Liver (tissue), 9 donors: ENCODE data around the gene MVP. TPM values are rescaled to one million over a fixed set of nuclear protein-coding genes. Genes with fewer than 3 reads are reported as not detected.

Experiments used
- DNase-seq: peaks from one replicate; pipeline ENCODE4 v3.0.0-alpha.2; 2017; ENCODE audit warnings: low spot score
- H3K27ac ChIP-seq, 2 donors: one replicate each; pipeline ENCODE4 v1.7.0; 2013; ENCODE audit warnings: inconsistent platforms in 2 of 2, low read length in 2 of 2, control low read depth in 1 of 2, low read depth in 1 of 2, mild to moderate bottlenecking in 1 of 2
- H3K27me3 ChIP-seq, 4 donors: one replicate each; pipeline versions ENCODE4 v1.6.1 to v1.7.0; 2013; ENCODE audit warnings: low read length in 3 of 4, inconsistent platforms in 1 of 4, mild to moderate bottlenecking in 1 of 4, moderate library complexity in 1 of 4; ENCODE audit not compliant: control insufficient read depth in 4 of 4, insufficient read depth in 4 of 4
- H3K36me3 ChIP-seq, 4 donors: one replicate each; pipeline versions ENCODE4 v1.6.1 to v1.7.0; 2013; ENCODE audit warnings: low read length in 3 of 4, mild to moderate bottlenecking in 3 of 4, low read depth in 1 of 4, moderate library complexity in 1 of 4; ENCODE audit not compliant: control insufficient read depth in 4 of 4, insufficient read depth in 3 of 4
- H3K4me1 ChIP-seq, 4 donors: one replicate each; pipeline versions ENCODE4 v1.6.1 to v1.7.0; 2013; ENCODE audit warnings: low read length in 3 of 4, mild to moderate bottlenecking in 3 of 4, moderate library complexity in 1 of 4; ENCODE audit not compliant: control insufficient read depth in 4 of 4, insufficient read depth in 4 of 4
- H3K4me3 ChIP-seq, 3 donors: one replicate each; pipeline versions ENCODE4 v1.6.1 to v1.7.0; 2013; ENCODE audit warnings: low read length in 3 of 3, control low read depth in 1 of 3, low read depth in 1 of 3, mild to moderate bottlenecking in 1 of 3
- H3K9ac ChIP-seq, 2 donors: one replicate each; pipeline ENCODE4 v1.7.0; 2013; ENCODE audit warnings: low read length in 2 of 2, mild to moderate bottlenecking in 2 of 2, moderate library complexity in 2 of 2, control low read depth in 1 of 2, low read depth in 1 of 2
- H3K9me3 ChIP-seq, 4 donors: one replicate each; pipeline versions ENCODE4 v1.6.1 to v1.7.0; 2013; ENCODE audit warnings: low read length in 3 of 4; ENCODE audit not compliant: control insufficient read depth in 4 of 4
- ATF3 ChIP-seq: IDR thresholded peaks from 2 replicates; pipeline ENCODE4 v1.6.1; 2016; ENCODE audit warnings: antibody characterized with exemption
- CTCF ChIP-seq: fragments of 150-350 bp; IDR thresholded peaks from 2 replicates; pipeline ENCODE4 v1.5.1; 2017; ENCODE audit warnings: improper control_type of control experiment, low read depth, low read length; ENCODE audit not compliant: missing input control
- EGR1 ChIP-seq, 2 donors: IDR thresholded peaks; 2 replicates each; pipeline ENCODE4 v1.6.1; 2016 to 2018; ENCODE audit warnings: antibody characterized with exemption in 2 of 2, low read depth in 2 of 2
- FOXA1 ChIP-seq: IDR thresholded peaks from 2 replicates; pipeline ENCODE4 v1.6.1; 2016; ENCODE audit warnings: antibody characterized with exemption
- FOXA2 ChIP-seq: IDR thresholded peaks from 2 replicates; pipeline ENCODE4 v1.6.1; 2016; ENCODE audit warnings: antibody characterized with exemption
- HNF4A ChIP-seq, 2 donors: conservative IDR thresholded peaks; 2 replicates each; pipeline ENCODE4 v1.6.1; 2016; ENCODE audit warnings: antibody characterized with exemption in 2 of 2, mild to moderate bottlenecking in 2 of 2
- HNF4G ChIP-seq: IDR thresholded peaks from 2 replicates; pipeline ENCODE4 v1.6.1; 2016; ENCODE audit warnings: antibody characterized with exemption
- JUND ChIP-seq, 2 donors: IDR thresholded peaks; 2 replicates each; pipeline ENCODE4 v1.6.1; 2016; ENCODE audit warnings: antibody characterized with exemption in 2 of 2
- NR2F2 ChIP-seq: IDR thresholded peaks from 2 replicates; pipeline ENCODE4 v1.6.1; 2016; ENCODE audit warnings: antibody characterized with exemption
- REST ChIP-seq: IDR thresholded peaks from 2 replicates; pipeline ENCODE4 v1.6.1; 2016; ENCODE audit warnings: antibody characterized with exemption, mild to moderate bottlenecking
- TAF1 ChIP-seq: conservative IDR thresholded peaks from 2 replicates; pipeline ENCODE4 v1.6.1; 2016; ENCODE audit warnings: antibody characterized with exemption, mild to moderate bottlenecking
- WGBS: extraction: QIAGEN DNeasy Blood & Tissue Kit; methylation state at CpG from one replicate; pipeline ENCODE4 v1.1.7; 2013; 5-methylcytosine and 5-hydroxymethylcytosine counted together
- polyA plus RNA-seq, 2 donors: library from polyadenylated mRNA; stranded (reverse) in 1 of 2; unstranded in 1 of 2; fragments of 200-250 nt in 1 of 2; fragments of >200 nt in 1 of 2; fragmentation: Nextera tagmentation in 1 of 2; extraction: Ambion mirVana in 1 of 2; gene quantifications; one replicate each; pipeline versions ENCODE4 v1.2.1 to v1.2.3, GENCODE V29; 2013 to 2015
- total RNA-seq, 2 donors: library from RNA; depleted of rRNA; stranded (reverse); fragments of >200 nt; gene quantifications; one replicate each; pipeline ENCODE4 v1.2.3, GENCODE V29; 2014
- donor health status: healthy.
- donor health status: healthy.
- donor health status: healthy.
- donor health status: healthy.
- donor health status: healthy.

Gene MVP
- total and polyA plus RNA-seq, 4 donors = 30.7 to 78.4 (median 50.7) TPM

GRCh38 chr16:29839822-29840221 is 19.6 kb downstream of the MVP start (continued):
- TF ChIP-seq CTCF = no peak

GRCh38 chr16:29840240-29840639 is 20.0 kb downstream of the MVP start:
- no peak overlapping the region for H3K9ac ChIP-seq
- no peak for TF ChIP-seq REST
- no peak for TF ChIP-seq HNF4A (conservative IDR thresholded peaks at IDR 0.05)
- no peak for TF ChIP-seq ATF3
- no peak for TF ChIP-seq EGR1 (IDR thresholded peaks at IDR 0.05; ENCODE audit: low read depth in 2 of 2)
- TF ChIP-seq FOXA1 = no peak
- TF ChIP-seq TAF1 = no peak
- no peak for TF ChIP-seq JUND (IDR thresholded peaks at IDR 0.05)
- peaks cover 16 to 65% (median 19%) of the 10 kb centered on the region in 4 donors for H3K36me3 ChIP-seq
- H3K9me3 ChIP-seq = no peaks in the 10 kb centered on the region
- no peak overlapping the region for H3K4me3 ChIP-seq
- WGBS = 92% methylated on average over 10 of the region's 10 CpGs
- no peak for DNase-seq
- no peaks in the 10 kb centered on the region for H3K27me3 ChIP-seq
- H3K4me1 ChIP-seq = no peaks in the 10 kb centered on the region
- no peak overlapping the region for H3K27ac ChIP-seq

GRCh38 chr16:29841631-29842030 is 21.4 kb downstream of the MVP start:
- H3K36me3 ChIP-seq = peaks cover 18 to 70% (median 23%) of the 10 kb centered on the region in 4 donors
- no peak overlapping the region for H3K4me3 ChIP-seq
- DNase-seq = no peak
- no peaks in the 10 kb centered on the region for H3K9me3 ChIP-seq
- no peaks in the 10 kb centered on the region for H3K27me3 ChIP-seq
- H3K27ac ChIP-seq = no peak overlapping the region
- H3K4me1 ChIP-seq = no peaks in the 10 kb centered on the region
- TF ChIP-seq FOXA1 (no peak), HNF4A (conservative IDR thresholded peaks at IDR 0.05) (no peak), NR2F2 (no peak), REST (no peak), HNF4G (no peak), CTCF (no peak), FOXA2 (no peak)
- WGBS = 95% methylated on average over 23 of the region's 23 CpGs
- H3K9ac ChIP-seq = no peak overlapping the region
